Activated CD8-positive, alpha-beta memory T cell treated with anti-CD3 and anti-CD28 coated beads, Interleukin-2, amount 50 U/mL, for 1 hour (primary cell): ENCODE data around the gene FAM200B.

ENCODE experiments used
- DNase-seq: peaks from one replicate; pipeline ENCODE4 v3.0.0-alpha.2; 2020; ENCODE audit errors: extremely low read depth

Gene FAM200B

DNA sequence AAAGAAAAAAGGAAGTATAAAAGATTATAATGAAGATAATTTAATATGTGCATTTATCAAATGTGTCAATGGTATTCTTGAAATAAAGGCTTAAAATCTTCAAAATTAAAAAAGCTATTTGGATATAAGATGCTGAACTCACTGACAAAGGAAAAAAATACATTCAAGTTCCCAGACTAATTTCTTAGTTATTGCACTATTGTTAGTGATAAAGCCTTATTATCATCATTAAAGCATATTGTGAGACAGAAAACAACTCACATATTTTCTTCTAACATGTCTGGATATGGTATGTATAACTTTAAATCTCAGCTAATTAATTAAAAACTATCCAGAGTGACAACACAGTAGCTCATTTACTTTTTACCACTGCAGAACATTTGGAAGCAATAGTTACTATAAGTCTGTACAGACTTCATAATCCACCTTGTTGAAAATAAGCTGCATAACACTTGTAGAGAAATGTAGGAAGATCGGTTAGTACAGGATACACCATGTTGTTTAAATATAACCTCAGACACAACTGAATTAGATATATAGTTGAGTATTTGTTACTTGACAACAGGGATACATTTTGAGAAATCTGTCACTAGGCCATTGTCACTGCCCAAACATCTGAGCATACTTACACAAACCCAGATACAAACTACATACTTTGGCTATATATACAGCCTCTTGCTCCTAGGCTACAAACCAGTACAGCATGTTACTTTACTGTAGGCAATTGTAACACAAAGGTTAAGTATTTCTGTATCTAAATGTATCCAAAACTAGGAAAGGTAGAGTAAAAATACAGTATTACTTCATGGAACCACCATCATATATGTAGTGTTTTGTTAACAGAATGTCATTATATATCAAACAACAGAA lies 12.8 kb upstream of the FAM200B start:
- no peak for DNase-seq

GRCh38 chr4:15670576-15670975 lies 11.1 kb upstream of the FAM200B start:
- DNase-seq = no peak

DNA sequence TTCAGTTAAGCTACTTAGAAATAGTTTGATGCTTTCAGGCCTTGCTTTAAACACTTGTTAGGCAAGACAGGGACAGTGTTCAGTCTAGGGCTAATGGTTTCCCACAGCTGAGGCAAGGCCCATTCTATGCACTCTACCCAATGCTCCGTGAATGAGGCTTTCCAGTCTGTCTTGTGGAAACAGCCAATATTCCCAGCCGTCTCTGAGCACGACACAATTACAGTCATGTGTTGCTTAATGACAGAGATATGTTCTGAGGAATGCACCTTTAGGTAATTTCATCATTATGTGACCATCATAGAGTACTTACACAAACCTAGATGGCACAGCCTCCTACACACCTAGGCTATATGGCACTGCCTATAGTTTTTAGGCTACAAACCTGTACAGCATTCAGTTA lies 9.5 kb upstream of the FAM200B start:
- no peak for DNase-seq

GRCh38 chr4:15673337-15673736 lies 8.3 kb upstream of the FAM200B start:
- no peak for DNase-seq

DNA sequence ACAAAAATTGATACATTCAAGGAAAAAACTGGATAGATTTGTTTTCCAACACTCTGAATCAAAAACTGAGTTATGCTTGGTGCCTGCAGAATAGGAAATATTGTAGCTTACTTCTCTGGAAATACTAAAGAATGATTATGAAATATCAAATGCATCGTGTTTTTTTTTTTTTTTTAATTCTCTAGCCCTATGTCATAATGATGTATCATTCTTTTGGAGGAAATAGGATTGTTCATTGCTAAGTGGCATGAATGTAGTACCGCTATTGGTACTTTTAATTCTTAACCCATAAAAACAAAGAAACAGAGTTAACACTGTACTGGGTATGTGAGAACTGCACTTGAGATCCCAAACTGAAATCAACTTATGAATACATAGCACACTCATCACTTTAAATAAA lies 7.6 kb upstream of the FAM200B start:
- no peak for DNase-seq

GRCh38 chr4:15674926-15675325 lies 6.7 kb upstream of the FAM200B start:
- no peak for DNase-seq

GRCh38 chr4:15675356-15675755 lies 6.3 kb upstream of the FAM200B start:
- no peak for DNase-seq

DNA sequence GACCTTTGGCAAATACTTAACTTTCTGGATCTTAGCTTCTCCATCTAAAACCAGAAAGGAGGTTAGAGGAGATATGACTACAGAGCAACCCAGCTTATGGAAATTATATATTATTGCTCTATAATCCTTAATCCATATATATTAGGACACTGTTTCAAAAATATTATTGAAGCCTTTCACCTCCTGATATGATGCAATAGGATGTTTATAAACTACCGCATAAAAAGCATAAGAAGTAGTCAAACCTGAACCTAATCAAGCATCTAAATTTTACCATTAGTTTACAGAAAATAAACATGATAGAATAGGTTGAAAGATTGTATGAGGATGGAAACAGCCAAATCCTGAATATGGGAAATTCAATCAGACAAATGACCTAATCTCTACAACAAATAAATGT lies 5.6 kb upstream of the FAM200B start:
- no peak for DNase-seq

DNA sequence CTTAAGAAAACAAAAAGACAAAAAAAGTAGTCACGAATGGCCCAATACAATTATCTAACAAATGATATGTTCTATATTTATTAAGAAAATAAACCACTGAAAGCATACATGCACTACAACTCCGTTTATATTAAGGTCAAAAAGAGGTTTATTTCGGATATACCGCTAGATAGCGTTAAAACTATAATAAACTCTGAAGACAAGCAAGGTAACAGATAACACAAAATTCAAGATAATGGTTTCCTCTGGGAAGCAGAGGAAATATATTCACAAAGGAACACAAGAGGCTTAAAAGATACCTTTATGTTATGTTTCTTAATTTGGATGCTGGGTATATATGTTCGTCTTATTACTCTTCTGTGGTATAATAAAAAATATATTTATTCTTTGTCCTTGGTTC lies 4.7 kb upstream of the FAM200B start:
- no peak for DNase-seq

DNA sequence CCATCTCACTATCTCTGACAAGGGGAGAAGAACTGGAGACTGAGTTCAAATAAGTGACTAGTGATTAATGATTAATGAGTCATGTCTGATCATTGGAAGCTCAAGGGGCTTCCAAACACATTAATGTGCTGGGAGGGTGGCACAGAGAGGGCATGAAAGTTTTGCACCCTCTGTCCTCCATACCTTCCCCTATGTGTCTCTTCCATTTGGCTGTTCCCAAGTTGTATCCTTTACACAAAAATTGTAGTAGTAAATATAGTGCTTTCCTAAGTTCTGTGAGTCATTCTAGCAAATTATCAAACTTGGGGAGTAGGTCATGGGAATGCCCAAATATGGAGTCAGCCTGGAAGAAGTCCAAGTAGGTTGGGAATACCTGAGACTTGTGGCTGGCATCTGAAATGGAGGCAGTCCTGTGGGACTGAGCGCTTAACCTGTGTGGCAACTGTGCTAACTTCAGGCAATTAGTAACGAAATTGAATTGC lies 4.1 kb upstream of the FAM200B start:
- DNase-seq = no peak

GRCh38 chr4:15681067-15681371 lies 608 bp upstream of the FAM200B start:
- no peak for DNase-seq

- no peak for DNase-seq
These were observed 865 bp downstream of the FAM200B start for GRCh38 chr4:15682242-15683142.

DNA sequence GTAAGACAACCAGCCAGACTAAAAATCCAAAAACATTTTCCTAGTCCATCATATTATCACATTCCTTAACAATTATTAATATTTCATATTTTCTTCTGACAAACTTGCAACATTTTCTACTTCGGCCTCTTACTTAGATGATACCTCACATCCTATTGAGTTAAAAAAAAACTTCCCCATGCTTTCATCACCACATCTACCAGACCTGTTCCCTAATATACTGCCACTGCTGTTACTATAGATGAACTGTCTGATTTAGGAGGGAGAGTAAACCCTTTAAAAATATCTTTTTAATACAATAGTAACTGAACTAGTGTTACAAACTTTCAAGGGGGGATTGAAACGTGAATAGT lies 1.5 kb downstream of the FAM200B start:
- no peak for DNase-seq

GRCh38 chr4:15684498-15684897 lies 2.9 kb downstream of the FAM200B start:
- no peak for DNase-seq

- DNase-seq = no peak
These were observed 6.4 kb downstream of the FAM200B start for GRCh38 chr4:15688051-15688450.

GRCh38 chr4:15689540-15689939 lies 7.9 kb downstream of the FAM200B start:
- DNase-seq = no peak

DNA sequence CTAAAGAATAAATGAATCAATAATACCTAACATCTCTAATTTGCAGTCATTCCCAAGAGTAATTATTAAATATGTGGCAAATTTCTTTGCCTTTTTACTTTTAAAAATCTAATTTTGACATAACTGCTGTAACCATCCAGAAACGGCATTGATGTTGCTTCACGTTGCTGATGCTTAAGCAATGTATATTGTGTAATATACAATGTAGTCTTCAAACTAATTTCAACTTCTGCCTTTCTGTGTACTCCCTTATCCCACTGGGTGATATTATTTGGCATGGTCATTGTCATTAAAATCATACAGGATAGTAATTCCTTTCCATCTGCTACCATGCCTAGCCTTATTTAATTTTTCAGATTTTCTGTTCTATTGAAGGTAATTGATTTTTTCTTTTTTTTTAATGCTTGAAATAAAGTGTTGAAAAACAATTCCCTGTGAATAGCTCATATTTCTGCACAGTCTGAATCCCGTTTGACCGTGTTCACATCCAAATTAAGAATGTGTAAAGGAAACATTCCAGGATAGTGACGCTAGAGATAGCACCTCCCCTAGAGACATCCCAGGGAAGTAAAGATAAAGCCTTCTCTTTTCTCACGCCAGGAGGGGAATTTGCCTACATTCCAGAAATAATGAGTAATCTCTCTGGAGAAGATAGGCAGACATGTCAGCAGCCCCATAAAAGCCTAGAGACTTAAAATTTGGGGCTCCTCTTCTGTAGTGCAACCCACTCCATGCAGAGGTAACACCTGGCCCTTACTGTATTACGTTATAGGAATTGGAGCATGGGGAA lies 8.6 kb downstream of the FAM200B start:
- no peak for DNase-seq

DNA sequence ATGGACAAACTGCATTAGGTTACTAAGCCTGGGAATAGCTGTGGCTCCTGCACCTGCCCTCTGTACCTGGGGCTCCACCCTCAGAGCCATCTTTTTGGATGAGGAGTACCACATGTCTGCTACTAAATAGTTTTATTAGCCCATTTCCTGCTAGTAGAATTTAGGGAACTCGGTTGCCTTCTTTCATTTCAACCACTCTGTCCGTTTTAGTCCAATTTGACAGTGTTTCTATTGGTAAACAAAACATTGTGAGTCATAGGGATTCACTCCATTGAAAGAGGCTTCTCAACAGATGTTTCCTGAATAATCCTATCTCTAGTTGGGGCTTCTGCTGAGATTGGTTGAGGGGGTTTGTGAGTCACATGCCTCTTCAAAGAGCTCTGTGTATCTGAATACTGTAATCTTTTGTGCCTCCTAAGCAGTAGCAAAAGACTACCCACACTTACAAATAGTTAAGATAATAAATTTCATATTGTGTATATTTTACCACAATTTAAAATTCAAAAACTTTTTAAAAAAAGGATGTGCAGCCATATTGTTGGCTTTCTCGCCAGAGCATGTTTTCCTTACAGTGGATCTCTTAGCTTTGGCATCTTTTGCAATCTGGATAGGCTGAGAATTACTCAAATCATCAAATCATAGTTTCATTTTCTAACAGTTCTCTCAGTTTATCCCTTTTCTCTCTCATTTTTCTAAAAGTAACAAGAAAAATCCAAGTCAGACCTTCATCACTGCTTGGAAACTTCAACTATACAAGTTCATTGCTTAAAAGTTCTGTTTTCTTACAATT lies 9.9 kb downstream of the FAM200B start:
- DNase-seq = no peak

GRCh38 chr4:15692602-15693001 lies 11.0 kb downstream of the FAM200B start:
- DNase-seq = no peak

GRCh38 chr4:15694431-15694830 lies 12.8 kb downstream of the FAM200B start:
- no peak for DNase-seq

DNA sequence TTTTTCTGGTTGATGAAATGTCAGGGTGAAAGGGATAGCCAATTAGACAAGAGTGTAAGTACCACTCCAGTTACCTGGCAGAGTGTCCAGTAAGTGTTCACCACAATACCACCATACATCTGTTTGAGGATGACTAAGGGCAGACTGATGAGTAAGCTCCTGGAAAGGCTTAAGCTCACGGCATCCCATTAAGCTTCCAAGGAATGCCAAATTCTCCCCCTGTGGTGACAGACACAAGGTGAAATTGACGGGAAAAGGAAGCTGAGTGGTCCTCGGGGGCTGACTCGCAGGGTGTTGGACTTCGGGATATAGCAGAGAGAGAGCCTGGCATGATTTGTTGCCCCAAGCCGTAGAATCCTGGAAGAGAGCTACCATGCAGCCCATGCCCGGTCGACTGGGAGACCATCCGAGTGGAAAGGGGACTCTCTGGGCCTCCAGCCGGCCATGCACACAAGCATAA lies 13.6 kb downstream of the FAM200B start:
- no peak for DNase-seq
